AG09309 (cell line): ENCODE results near the gene UBR3.

Experiments
- DNase-seq: peaks from one replicate; pipeline ENCODE4 v3.0.0-alpha.2; 2010; ENCODE audit warnings: low read depth
- H3K4me3 ChIP-seq: 2 replicates; pipeline ENCODE4 v1.5.1; 2011; ENCODE audit warnings: mild to moderate bottlenecking, low read depth, low read length, moderate library complexity; ENCODE audit not compliant: control insufficient read depth
- TF ChIP-seq, protein P1 (sequence below): IDR thresholded peaks from 2 replicates; pipeline ENCODE4 v1.5.1; 2011; ENCODE audit warnings: mild to moderate bottlenecking, low read depth, low read length, inconsistent platforms; ENCODE audit not compliant: insufficient read depth, control insufficient read depth; ENCODE audit errors: missing control alignments

UBR3 gene

DNA sequence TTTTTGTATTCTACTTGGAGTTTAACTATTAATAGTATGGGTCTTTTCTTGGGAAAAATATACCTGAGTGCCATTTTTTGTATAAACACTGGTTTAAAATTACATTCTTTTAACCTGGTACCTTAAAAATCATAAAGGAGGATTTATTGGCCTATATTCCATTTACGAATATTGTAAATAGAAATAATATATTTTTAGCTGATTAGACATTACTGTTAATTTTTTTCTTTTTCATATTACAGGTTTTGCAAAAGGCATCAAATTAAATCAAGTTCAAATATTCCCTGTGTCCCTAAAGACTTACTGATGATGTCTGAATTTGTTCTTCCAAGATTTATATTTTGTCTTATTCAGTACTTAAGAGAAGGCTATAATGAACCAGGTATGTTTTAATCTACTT is 44.7 kb downstream of the UBR3 start:
- TF ChIP-seq, protein P1, sequence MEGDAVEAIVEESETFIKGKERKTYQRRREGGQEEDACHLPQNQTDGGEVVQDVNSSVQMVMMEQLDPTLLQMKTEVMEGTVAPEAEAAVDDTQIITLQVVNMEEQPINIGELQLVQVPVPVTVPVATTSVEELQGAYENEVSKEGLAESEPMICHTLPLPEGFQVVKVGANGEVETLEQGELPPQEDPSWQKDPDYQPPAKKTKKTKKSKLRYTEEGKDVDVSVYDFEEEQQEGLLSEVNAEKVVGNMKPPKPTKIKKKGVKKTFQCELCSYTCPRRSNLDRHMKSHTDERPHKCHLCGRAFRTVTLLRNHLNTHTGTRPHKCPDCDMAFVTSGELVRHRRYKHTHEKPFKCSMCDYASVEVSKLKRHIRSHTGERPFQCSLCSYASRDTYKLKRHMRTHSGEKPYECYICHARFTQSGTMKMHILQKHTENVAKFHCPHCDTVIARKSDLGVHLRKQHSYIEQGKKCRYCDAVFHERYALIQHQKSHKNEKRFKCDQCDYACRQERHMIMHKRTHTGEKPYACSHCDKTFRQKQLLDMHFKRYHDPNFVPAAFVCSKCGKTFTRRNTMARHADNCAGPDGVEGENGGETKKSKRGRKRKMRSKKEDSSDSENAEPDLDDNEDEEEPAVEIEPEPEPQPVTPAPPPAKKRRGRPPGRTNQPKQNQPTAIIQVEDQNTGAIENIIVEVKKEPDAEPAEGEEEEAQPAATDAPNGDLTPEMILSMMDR, result no peak
- DNase-seq, result no peak
- H3K4me3 ChIP-seq, result no peak overlapping the region

DNA sequence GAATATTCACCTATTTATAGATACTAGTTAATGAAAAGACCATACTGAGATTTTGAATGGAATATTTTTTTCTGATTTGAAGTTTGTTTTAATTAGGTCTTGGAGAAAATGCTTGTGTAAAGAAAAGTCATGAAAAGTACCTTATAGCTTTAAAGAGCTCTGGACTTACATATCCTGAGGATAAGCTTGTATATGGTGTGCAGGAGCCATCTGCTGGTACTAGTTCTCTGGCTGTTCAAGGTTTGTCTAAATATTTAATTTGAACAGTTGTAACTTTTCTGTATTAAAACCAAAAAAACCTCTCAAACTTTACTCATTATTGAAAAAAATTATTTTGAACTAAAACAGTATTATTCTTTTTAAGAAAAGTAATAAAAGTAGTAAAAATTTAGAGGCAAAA is 50.1 kb downstream of the UBR3 start:
- DNase-seq, result no peak
- TF ChIP-seq, protein P1, result peak; percentile 19

DNA sequence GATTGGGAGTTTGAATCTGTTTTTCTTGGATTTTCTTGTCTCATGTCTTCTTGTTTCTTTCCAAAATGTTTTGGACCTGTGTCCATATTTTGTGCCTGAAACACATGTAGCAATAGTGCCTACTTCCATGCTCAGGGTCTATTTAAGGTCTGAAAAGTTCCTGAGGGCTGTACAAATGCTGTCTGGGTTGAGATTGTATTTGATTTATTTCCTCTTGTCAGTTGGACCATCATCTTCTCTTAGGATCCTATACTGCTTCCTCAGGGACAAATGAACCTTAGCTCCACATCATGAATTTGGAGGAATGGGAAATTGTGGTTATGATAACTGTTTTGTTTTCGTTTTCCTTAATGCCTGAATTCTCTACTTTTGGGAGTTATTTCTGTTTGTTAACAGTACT is 59.9 kb downstream of the UBR3 start:
- DNase-seq, result no peak
- no peak overlapping the region for H3K4me3 ChIP-seq
- TF ChIP-seq, protein P1, result no peak

More for the DNA sequence above, 50.1 kb downstream of the UBR3 start:
- no peak overlapping the region for H3K4me3 ChIP-seq

DNA sequence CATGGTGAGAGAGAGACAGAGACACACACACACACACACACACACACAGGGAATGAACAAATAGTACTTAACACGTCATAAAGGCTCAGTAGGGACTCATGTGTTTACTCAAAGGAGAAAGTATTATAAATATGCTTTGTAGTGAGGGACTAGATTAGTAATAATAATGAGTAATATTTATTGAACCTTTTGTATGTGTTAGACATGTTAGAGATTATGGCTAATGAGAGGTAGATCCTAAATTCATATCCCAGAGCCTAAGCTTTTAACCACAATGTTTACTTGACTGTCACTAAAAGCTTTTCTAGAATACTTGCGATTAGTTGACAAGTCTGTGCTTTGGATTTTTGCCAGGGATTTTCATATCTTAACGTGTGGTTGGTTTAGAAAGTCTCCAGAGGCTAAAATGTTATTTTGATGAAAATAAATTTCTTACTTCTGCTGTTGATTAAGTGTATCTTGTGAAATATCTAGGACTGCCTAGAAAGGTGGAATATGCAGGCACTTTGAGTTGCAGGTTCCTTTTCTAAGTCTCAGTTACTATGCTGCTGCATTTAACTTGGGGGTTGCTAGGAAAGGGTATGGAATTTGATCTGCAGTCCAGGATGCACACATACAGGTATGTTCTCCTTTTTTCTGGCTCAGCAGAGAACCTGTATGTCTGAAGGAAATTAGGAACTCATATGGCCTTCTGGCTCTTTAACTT is 64.5 kb downstream of the UBR3 start:
- DNase-seq, result no peak
- H3K4me3 ChIP-seq, result no peak overlapping the region
- TF ChIP-seq, protein P1, result no peak

DNA sequence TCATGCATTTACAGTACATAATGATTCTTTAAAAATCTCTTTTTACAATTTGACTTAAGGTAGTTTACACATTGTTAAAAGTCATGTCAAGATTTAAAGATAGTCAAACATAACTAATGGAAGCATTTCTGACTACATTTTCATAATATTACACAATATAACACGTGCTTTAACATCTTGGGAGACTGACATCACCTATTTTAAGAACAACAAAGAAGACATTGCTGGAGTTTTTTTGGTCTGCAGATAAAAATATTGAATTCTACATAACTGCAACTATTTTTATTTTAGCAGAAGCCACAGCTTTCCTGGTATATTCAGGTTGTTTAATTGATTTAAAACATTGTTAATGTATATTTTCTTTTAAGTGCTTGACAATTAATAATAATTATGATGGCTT is 65.7 kb downstream of the UBR3 start:
- no peak for DNase-seq
- no peak overlapping the region for H3K4me3 ChIP-seq
- TF ChIP-seq, protein P1, result no peak

DNA sequence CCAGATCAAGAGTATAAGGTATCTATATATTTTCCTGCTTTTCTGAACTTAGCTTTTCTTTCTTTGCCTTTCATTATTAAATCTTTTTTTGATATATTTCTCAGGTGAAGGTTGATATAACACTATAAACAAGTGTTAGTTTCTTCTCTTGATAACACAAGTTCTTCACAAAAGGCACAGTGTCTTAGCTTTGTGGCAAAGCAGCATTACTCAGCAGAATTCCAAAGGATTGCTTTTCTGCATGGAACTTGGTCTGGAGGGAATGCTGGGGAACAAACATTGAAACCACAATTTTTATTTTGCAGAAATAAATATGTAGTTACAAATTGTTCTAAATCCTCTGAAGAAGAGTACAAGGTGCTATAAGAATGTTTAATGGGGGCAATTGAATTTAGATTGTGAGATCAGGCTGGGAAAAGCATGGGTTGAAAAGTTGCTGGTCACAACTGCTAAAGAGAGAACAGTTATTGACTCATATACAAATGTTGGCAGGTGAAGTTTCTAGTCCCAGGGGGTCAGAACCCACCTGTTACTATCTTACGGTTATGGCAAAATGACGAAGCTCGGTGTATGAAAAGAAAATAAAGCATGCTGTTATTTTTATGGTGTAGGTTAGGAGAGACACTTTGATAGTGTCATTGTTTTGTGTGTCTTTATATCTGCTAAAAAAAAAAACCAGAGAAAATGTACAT is 68.2 kb downstream of the UBR3 start:
- no peak for DNase-seq
- no peak overlapping the region for H3K4me3 ChIP-seq
- TF ChIP-seq, protein P1, result no peak
